HG02678 (cell line): ENCODE data around the gene ING5.
"Not testable (repeated sequence)": the region's sequence is repeated elsewhere in the genome, so short reads cannot be mapped to it uniquely, and the experiment has no call there.

ENCODE experiments used
- ATAC-seq: cut with Tn5 transposase; IDR thresholded peaks from one replicate; pipeline ENCODE4 v1.9.1; 2021; ENCODE audit warnings: mild to moderate bottlenecking, moderate library complexity; ENCODE audit not compliant: unreplicated experiment

The ING5 gene

GRCh38 chr2:241759067-241759807 lies 57.4 kb downstream of the ING5 start:
- ATAC-seq = no peak

DNA sequence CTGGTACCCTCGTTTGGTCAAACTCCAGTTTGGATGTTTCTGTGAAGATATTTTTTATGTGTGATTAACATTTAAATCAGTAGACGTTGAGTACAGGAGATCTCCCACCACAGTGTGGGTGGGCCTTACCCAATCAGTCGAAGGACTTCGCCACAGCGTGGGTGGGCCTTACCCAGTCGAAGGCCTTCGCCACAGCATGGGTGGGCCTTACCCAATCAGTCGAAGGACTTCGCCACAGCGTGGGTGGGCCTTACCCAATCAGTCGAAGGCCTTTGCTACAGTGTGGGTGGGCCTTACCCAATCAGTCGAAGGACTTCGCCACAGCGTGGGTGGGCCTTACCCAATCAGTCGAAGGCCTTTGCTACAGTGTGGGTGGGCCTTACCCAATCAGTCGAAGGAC lies 58.1 kb downstream of the ING5 start:
- ATAC-seq = not testable (repeated sequence)

DNA sequence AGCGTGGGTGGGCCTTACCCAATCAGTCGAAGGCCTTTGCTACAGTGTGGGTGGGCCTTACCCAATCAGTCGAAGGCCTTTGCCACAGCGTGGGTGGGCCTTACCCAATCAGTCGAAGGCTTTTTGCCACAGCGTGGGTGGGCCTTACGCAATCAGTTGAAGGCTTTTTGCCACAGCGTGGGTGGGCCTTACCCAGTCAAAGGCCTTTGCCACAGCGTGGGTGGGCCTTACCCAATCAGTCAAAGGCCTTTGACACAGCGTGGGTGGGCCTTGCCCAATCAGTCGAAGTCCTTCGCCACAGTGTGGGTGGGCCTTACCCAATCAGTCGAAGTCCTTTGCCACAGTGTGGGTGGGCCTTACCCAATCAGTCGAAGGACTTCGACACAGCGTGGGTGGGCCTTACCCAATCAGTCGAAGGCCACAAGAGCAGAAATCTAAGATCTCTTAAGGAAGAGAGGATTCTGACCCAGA lies 58.5 kb downstream of the ING5 start:
- ATAC-seq = no peak

- no peak for ATAC-seq
These were observed 60.6 kb downstream of the ING5 start for GRCh38 chr2:241762321-241762932.

DNA sequence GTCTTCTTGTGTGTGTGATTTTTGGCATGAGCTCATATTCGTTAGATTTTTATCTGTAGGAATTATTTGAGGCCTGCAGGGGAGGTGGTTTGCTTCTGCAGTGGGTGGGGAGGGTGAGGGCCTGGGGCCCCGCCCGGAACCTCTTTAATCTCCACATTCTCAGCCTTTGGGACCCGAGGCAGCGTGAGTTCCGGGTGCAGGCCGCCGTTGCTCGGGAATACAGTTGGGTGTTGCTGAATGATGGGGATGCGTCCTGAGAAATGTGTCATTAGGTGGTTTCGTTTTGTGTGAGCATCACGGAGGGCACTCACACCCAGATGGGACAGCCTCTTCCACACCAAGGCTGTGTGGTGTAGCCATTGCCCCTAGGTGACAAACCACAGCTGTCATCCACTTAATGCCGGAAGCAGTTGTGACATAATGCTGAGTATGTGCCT lies 61.1 kb downstream of the ING5 start:
- ATAC-seq = peak; percentile 44

DNA sequence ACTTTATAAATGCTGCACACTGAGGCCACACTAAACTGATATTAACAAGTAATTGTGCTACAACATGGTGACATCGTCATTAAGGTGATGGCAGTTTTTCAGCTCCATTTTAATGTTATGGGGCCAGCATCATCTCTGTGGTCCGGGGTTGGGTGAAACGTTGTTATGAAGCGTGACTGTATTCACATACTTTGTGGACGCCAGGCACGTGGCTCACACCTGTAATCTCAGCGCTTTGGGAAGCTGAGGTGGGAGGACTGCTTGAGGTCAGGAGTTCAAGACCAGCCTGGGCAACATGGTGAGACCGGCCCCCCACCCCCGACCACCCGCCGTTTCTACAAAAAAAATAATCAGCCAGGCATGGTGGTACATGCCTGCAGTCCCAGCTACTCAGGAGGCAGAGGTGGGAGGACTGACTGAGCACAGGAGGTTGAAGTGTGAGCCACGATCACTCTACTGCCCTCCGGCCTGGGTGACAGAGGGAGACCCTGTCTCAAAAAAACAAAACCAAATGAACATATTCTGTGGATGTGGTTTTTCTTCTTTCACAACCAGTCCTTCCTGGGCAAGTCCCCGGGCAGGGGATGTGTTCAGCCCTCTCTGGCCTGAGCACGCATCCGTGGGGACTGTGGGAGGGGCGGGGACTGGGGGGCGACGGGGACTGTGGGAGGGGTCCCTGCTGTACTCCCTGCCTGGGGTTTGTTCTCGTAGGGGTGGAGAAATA lies 61.9 kb downstream of the ING5 start:
- ATAC-seq = no peak

DNA sequence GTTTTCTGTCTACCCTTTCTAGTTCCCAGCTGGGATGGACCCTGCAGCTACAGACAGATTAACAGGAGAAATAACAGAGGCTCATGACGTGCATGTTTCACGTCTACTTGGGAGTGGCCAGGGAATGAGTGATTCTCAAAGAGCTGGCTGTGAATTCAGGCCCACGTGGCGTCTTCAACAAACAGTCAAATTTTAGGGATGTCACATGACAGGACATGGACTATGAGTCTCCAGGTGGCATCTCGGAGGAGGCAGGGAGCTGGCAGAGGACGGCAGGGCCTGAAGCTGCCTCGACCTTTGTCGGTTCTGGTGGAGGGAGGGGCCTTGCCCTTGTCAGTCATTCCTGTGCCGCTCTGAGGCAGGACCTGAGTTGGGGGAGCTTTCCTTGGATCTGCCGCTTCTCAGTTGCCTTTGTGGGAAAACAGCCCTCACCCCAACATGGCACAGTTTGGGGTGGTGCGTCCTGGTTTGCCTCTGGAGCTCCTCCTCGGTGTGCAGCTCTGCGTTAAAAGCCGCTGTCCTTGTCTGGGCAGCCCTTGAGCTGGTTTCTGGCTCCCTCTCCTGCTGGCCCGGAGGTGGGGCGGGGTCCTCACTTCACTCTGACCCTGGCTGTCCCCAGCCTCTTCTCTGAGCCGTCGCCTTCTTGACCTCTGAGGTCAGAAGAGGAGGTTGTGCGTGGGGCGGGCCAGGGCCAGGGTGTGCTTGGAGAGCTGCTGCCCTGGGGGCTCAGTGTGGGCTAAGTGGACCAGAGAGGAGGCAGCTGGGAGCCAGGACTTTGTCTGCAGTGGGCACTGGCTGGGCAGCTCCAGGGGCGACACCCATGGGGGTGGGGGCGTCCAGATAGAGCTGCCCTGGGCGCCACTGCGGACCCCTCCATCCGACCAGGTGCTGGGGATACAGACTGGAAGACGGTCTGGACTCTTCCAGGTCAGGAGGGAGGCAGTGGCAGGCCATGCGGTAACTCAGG lies 62.7 kb downstream of the ING5 start:
- no peak for ATAC-seq

- no peak for ATAC-seq
These were observed 65.8 kb downstream of the ING5 start for GRCh38 chr2:241767464-241768250.

GRCh38 chr2:241768251-241768711 lies 66.4 kb downstream of the ING5 start:
- ATAC-seq = no peak

- ATAC-seq = no peak
These were observed 67.0 kb downstream of the ING5 start for GRCh38 chr2:241768850-241769249.

GRCh38 chr2:241769819-241770184 lies 68.0 kb downstream of the ING5 start:
- ATAC-seq = no peak

- no peak for ATAC-seq
These were observed 68.5 kb downstream of the ING5 start for GRCh38 chr2:241770185-241770935.

DNA sequence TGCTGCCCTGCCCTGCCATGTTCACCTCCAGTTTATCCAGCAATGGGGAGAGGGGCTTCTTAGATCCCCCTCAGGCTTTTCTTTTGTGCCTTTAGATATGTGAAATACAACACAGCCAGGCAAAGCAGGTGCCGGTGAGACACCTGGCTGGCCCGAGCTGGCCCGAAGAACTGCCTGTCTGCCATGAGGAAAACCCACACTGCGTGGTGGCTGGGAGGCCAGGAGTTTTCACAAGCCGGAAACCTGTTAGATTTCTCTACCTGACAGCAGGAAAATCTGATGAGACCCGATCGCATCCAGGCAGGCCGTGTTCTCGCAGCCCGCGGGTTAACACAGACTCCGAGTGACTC lies 69.1 kb downstream of the ING5 start:
- ATAC-seq = no peak

GRCh38 chr2:241771286-241772062 lies 69.6 kb downstream of the ING5 start:
- ATAC-seq = no peak

GRCh38 chr2:241772063-241772499 lies 70.2 kb downstream of the ING5 start:
- no peak for ATAC-seq

- ATAC-seq = no peak
These were observed 71.9 kb downstream of the ING5 start for GRCh38 chr2:241773511-241774418.
